ENCODE data around the gene MINDY4.

DNA sequence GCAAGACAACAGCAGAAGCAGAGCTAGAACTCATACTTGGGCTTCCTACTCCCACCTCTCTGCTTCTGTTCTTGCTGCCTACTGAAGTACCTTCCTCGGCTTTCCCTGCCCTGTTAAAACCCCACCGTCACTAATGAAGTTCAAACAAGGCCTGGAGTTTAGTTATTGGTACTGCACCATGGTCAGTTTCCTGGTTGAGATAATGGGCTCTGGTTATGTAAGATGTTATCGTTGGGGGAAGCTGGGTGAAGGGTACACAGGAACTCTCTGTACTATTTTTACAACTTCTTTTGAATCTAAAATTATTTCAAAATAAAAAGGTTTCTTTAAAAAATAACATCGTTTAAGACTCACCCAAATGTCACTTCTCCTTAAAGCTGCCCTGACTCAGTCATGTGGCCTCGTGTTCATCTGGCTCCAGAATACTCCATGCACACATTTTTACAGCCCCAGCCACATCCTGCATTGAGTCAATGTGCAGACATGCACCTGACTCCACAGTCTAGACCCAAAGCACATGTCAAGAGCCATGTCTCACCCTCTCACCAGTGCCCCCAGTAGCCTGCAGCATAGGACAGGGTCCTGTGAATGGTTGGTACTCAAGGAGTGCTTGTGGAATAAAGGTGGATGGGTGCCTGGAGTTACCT lies 103.6 kb downstream of the MINDY4 start:
- TF ChIP-seq EP300 (IDR thresholded peaks at IDR 0.05): no peak
- TF ChIP-seq, protein P1, sequence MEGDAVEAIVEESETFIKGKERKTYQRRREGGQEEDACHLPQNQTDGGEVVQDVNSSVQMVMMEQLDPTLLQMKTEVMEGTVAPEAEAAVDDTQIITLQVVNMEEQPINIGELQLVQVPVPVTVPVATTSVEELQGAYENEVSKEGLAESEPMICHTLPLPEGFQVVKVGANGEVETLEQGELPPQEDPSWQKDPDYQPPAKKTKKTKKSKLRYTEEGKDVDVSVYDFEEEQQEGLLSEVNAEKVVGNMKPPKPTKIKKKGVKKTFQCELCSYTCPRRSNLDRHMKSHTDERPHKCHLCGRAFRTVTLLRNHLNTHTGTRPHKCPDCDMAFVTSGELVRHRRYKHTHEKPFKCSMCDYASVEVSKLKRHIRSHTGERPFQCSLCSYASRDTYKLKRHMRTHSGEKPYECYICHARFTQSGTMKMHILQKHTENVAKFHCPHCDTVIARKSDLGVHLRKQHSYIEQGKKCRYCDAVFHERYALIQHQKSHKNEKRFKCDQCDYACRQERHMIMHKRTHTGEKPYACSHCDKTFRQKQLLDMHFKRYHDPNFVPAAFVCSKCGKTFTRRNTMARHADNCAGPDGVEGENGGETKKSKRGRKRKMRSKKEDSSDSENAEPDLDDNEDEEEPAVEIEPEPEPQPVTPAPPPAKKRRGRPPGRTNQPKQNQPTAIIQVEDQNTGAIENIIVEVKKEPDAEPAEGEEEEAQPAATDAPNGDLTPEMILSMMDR (IDR thresholded peaks at IDR 0.05): no peak
